Raji (cell line): ENCODE results near the gene ZSWIM6.

Experiments
- POLR2A ChIP-seq: IDR thresholded peaks from 2 replicates; pipeline ENCODE4 v1.6.1; 2011; ENCODE audit warnings: low read depth, low read length, control low read depth; ENCODE audit not compliant: insufficient read depth

Gene ZSWIM6

DNA sequence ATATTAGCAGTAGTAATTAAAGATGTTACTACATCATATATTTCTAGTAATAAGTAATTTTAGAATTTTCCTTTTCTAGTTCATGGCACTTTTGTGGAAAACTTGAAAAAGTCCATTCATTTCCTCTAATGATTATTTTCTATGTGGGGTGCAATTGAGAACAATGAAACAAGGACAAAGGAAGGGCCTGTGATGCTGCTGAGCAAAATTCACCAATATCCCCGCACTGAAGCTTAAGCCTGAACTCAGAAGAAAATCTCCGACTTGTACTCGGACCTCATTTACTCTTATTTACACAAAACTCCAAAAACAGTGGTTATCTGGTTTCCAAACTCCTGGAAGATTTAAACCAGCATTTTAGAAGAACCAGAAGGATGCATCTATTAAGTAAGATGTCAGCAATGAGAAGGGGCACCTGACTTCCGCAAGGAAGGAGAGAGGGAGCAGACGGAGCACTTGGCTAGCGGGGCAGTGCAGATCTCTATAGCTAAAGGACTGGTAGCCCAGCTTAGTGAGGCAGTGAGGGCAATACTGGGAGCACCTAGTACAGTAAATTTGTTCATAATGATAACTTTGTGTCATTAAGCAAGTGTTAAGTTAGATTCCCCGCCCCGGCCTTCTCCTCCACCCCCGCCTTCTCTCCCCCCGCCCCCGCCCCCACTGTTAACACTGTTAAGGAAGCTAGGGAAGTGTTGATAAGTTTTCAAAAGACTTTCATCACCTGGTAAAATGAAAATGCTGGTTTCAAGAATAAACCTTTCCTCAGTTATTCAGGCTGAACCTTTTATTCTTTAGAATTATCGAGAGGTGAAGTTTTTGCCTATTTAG lies 123.3 kb downstream of the ZSWIM6 start:
- TF ChIP-seq POLR2A = no peak

DNA sequence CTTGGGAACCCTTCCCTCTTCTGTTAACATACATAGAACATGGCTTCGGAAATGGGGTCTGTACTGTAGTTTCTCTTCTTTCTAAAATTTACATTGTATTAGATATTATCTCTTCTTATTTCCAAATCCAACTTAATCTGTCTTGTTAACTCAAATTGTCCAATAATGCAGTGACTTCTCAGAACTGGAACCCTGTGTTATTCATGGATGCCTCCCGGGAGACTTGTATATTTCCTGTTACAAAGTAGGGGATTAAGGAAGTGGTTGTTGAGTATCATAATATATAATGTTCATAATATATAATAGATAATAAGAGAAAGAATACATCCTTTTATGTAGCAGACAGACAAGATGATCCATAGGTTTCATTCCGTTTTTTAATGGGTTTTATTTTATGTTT lies 128.4 kb downstream of the ZSWIM6 start:
- TF ChIP-seq POLR2A = no peak

GRCh38 chr5:61461417-61461816 lies 129.4 kb downstream of the ZSWIM6 start:
- no peak for TF ChIP-seq POLR2A

GRCh38 chr5:61461926-61462325 lies 129.9 kb downstream of the ZSWIM6 start:
- no peak for TF ChIP-seq POLR2A

- TF ChIP-seq POLR2A = no peak
These were observed 131.5 kb downstream of the ZSWIM6 start for GRCh38 chr5:61463596-61463995.

DNA sequence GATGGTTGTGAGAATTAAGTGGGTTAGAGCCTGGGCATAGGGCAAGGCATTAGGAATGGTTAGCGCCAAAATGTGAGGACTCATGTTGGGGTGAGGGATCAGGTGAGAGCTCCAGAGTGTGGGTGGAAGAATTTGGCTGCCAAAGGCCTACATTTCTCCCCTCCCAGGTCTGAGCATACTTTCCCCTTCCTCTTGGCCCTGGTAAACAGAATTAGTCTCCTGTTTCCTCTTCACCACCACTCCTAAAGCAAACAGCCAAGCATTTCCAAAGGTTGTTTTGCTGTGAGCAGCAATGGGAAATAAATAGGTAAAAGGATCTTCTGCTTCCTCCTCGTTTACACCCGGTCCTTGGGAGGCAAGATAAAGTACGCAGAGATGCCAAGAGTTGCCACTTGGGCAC lies 132.5 kb downstream of the ZSWIM6 start:
- TF ChIP-seq POLR2A = no peak

DNA sequence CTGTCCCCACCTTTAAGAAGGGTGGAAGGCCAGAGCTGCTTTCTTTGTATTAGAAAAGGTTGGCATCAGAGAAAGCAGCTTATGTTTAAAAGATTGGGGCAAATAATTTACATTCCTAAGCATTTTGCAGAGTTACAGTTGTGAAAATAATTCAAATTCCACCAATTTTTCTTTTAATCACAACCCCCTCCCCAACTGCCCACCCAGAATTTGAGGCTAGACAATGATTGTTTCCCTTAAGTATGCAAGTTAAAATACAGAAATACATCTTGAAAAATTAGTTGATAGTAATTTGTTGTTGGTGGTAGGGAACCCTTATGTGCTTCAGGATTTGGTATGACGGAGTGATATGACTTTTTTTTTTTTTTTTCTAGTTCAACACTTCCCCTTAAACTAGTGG lies 133.0 kb downstream of the ZSWIM6 start:
- no peak for TF ChIP-seq POLR2A

- no peak for TF ChIP-seq POLR2A
These were observed 133.4 kb downstream of the ZSWIM6 start for GRCh38 chr5:61465496-61465895.

GRCh38 chr5:61466017-61466416 lies 134.0 kb downstream of the ZSWIM6 start:
- TF ChIP-seq POLR2A = no peak

DNA sequence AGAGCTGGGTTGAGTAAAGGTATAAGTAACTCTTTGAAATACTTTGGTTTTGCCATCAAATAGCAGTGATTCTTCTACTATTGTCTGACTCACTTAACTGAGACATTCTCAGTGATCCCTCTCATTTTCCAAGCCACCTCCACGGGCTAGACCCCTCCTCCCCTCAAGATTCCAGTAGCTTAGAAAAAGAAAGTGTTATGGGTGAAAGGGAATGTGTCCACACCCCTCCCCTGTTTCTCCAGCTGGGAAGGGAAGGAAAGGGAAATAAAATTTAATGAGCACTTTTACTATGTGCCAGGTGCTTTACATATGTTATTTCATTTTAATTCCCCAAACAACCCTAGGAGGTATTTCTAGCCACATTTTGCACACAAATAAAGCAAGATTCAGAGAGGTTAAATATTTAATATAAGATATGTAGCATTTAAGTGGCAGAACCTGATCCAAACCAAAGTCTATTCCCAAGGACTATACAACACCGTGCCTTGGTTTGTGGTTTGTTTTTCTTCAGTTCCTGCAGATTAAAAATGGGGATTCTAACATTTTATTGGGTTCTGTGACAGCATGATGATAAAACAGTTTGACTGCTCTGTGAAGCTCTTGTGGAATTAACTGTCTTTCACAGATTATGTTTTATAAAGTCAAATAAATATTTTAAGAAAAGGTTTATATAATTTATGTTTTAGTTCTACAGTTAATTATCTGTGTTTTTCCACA lies 135.9 kb downstream of the ZSWIM6 start:
- TF ChIP-seq POLR2A = no peak

- no peak for TF ChIP-seq POLR2A
These were observed 136.4 kb downstream of the ZSWIM6 start for GRCh38 chr5:61468483-61468865.

DNA sequence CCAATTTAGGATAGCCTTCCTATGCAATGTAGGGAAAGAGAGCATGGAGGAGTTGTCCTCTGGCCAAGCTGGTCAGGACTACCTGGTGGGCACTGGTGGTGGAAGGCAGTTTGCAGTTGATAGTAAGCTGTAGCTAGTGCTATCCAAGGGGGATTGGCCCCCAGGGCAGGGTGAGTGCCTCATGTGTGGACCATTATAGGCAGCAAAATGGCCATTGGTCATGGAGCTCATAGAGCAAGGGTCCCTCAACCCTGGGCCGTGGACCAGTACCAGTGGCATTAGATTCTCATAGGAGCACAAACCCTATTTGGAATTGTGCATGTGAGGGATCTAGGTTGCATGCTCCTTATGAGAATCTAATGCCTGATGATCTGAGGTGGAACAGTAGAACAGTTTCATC lies 139.3 kb downstream of the ZSWIM6 start:
- TF ChIP-seq POLR2A = no peak

- no peak for TF ChIP-seq POLR2A
These were observed 140.3 kb downstream of the ZSWIM6 start for GRCh38 chr5:61472172-61472958.

DNA sequence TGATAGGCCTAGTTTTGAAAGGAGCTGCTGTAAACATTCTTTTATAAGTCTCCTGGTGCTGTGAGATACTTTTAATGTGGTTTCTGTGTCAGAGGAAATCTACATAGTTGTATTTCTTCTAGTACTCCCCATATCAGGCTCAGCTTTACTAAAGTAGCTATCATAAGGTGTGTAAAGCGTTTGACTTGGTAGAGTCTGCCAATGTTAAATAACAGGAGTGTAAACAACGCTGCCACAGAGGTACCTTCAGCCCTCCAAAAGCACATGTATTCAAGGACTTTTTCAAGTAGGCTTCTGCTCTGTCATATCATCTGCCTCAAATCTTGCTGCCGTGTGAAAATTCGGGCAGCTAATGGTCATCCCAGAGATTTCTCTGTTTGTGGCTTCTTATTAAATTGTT lies 142.7 kb downstream of the ZSWIM6 start:
- no peak for TF ChIP-seq POLR2A

DNA sequence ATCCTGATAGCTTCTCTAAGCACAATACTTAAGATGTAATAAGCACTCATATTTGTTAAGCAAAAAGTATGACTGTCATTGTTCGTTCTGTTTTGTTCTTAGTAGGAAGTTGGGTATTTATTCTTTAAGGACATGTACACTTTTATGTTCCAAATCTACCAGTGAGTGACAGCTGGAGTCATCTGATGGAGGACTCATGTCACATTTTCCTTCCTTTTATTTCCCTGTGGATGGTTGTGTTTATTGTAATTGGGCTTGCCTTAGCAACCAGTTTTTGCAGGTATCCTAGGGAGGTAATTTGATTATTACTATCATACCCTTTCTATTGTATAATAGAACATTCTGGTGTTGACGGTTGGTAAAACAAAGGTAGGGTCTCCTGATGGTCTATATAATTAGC lies 145.7 kb downstream of the ZSWIM6 start:
- TF ChIP-seq POLR2A = no peak
